Calu3 (cell line): ENCODE results near the gene COL8A1. TPM values are rescaled to one million over a fixed set of nuclear protein-coding genes. Genes with fewer than 3 reads are reported as not detected.

ENCODE experiments used
- BruUV-seq: library from RNA; stranded (reverse); fragments of 400-500 nt; replicated peaks from 2 replicates; lab custom pipeline; 2021; lab: Mats Ljungman, UMichigan
- CTCF ChIA-PET: fragments of 300-600 bp; sonication (Branson Sonifier 250); formaldehyde crosslinking; loops from one replicate; lab custom pipeline; 2022; ENCODE audit warnings: antibody characterized with exemption; lab: Charles Lee
- DNase-seq: peaks from one replicate; pipeline ENCODE4 v3.0.0; 2022
- H3K27ac Mint-ChIP-seq: one replicate; pipeline ENCODE4 v1.8.0; 2022; ENCODE audit warnings: mixed read lengths; ENCODE audit not compliant: unreplicated experiment
- H3K27me3 Mint-ChIP-seq: one replicate; pipeline ENCODE4 v1.8.0; 2022; ENCODE audit warnings: mixed read lengths; ENCODE audit not compliant: unreplicated experiment
- H3K36me3 Mint-ChIP-seq: one replicate; pipeline ENCODE4 v1.8.0; 2022; ENCODE audit warnings: mild to moderate bottlenecking, moderate library complexity, mixed read lengths; ENCODE audit not compliant: insufficient read depth, unreplicated experiment
- H3K4me1 Mint-ChIP-seq: one replicate; pipeline ENCODE4 v1.8.0; 2022; ENCODE audit warnings: mild to moderate bottlenecking, low read depth, mixed read lengths; ENCODE audit not compliant: unreplicated experiment
- H3K4me3 Mint-ChIP-seq: one replicate; pipeline ENCODE4 v1.8.0; 2022; ENCODE audit warnings: mild to moderate bottlenecking, low read depth, moderate library complexity, mixed read lengths; ENCODE audit not compliant: unreplicated experiment
- H3K9me3 Mint-ChIP-seq: one replicate; pipeline ENCODE4 v1.8.0; 2022; ENCODE audit warnings: low read depth, mixed read lengths; ENCODE audit not compliant: unreplicated experiment
- CTCF ChIP-seq: fragments of 200-600 bp; IDR thresholded peaks from one replicate; pipeline ENCODE4 v1.8.0; 2022; ENCODE audit warnings: antibody characterized with exemption; ENCODE audit not compliant: unreplicated experiment
- intact Hi-C: fragments of 100-400 bp; cut with micrococcal nuclease; formaldehyde crosslinking; loops from one replicate; pipeline ENCODE4 v1.10.0; 2022; ENCODE audit not compliant: unreplicated experiment
- total RNA-seq: library from RNA; stranded (reverse); gene quantifications from 2 replicates; pipeline ENCODE4 v1.2.3, GENCODE V29; 2022

COL8A1 gene
- total RNA-seq, 1 experiment from 2014 or later, result 0.71 TPM

GRCh38 chr3:99713440-99713839 is 75.0 kb downstream of the COL8A1 start:
- CTCF ChIA-PET, result no interaction called here
- intact Hi-C loops, result no loop called here
- H3K4me1 Mint-ChIP-seq, result no peaks in the 10 kb centered on the region
- H3K27ac Mint-ChIP-seq, result no peak overlapping the region
- no peaks in the 10 kb centered on the region for H3K9me3 Mint-ChIP-seq
- DNase-seq, result no peak
- BruUV-seq, result no TSS peak
- H3K36me3 Mint-ChIP-seq, result no peaks in the 10 kb centered on the region
- no peak for TF ChIP-seq CTCF
- no peaks in the 10 kb centered on the region for H3K27me3 Mint-ChIP-seq
- no peak overlapping the region for H3K4me3 Mint-ChIP-seq

GRCh38 chr3:99714146-99714545 is 75.8 kb downstream of the COL8A1 start:
- intact Hi-C loops, result no loop called here
- no peaks in the 10 kb centered on the region for H3K36me3 Mint-ChIP-seq
- no peak overlapping the region for H3K4me3 Mint-ChIP-seq
- H3K27ac Mint-ChIP-seq, result no peak overlapping the region
- no TSS peak for BruUV-seq
- no peaks in the 10 kb centered on the region for H3K27me3 Mint-ChIP-seq
- no peaks in the 10 kb centered on the region for H3K4me1 Mint-ChIP-seq
- CTCF ChIA-PET, result interaction anchor here (0.6 kb wide), 1 partner anchor 37 kb away, joined by 4 read pairs; no protein-coding TSS in a partner anchor
- no peak for TF ChIP-seq CTCF
- H3K9me3 Mint-ChIP-seq, result no peaks in the 10 kb centered on the region
- no peak for DNase-seq

GRCh38 chr3:99714575-99714974 is 76.2 kb downstream of the COL8A1 start:
- Mint-ChIP-seq H3K4me3 (no peak overlapping the region), H3K9me3 (no peaks in the 10 kb centered on the region), H3K4me1 (no peaks in the 10 kb centered on the region), H3K27me3 (no peaks in the 10 kb centered on the region), H3K36me3 (no peaks in the 10 kb centered on the region), H3K27ac (no peak overlapping the region)
- intact Hi-C loops, result no loop called here
- CTCF ChIA-PET, result interaction anchor here (0.6 kb wide), 1 partner anchor 37 kb away, joined by 4 read pairs; no protein-coding TSS in a partner anchor
- DNase-seq, result no peak
- no TSS peak for BruUV-seq
- no peak for TF ChIP-seq CTCF

GRCh38 chr3:99716463-99716995 is 78.1 kb downstream of the COL8A1 start:
- CTCF ChIA-PET, result no interaction called here
- Mint-ChIP-seq H3K36me3 (peaks cover 5% of the 10 kb centered on the region), H3K27ac (no peak overlapping the region), H3K27me3 (no peaks in the 10 kb centered on the region), H3K4me1 (peaks cover 13% of the 10 kb centered on the region), H3K9me3 (no peaks in the 10 kb centered on the region), H3K4me3 (no peak overlapping the region)
- no peak for DNase-seq
- TF ChIP-seq CTCF, result no peak
- intact Hi-C loops, result no loop called here
- BruUV-seq, result no TSS peak
